PFSK-1 (cell line): ENCODE results near the gene WWC2.

Experiments used
- POLR2AphosphoS5 ChIP-seq: IDR thresholded peaks from 2 replicates; pipeline ENCODE4 v1.6.1; 2012; ENCODE audit warnings: low read depth, mild to moderate bottlenecking, control low read depth, low read length, moderate library complexity
- TAF1 ChIP-seq: IDR thresholded peaks from 2 replicates; pipeline ENCODE4 v1.6.1; 2012; ENCODE audit warnings: low read length, control low read depth, borderline replicate concordance; ENCODE audit not compliant: insufficient read depth
- TF ChIP-seq, protein P1 (sequence below), 2 experiments: IDR thresholded peaks; 2 replicates each; pipeline versions ENCODE4 v1.6.1 to v1.8.0; 2011 to 2012; ENCODE audit warnings: low read depth in 2 of 2, low read length in 2 of 2, control low read depth in 1 of 2, inconsistent platforms in 1 of 2, mild to moderate bottlenecking in 1 of 2, moderate library complexity in 1 of 2; ENCODE audit not compliant: insufficient read depth in 1 of 2

- no peak for TF ChIP-seq POLR2AphosphoS5
- no peak for TF ChIP-seq TAF1
- TF ChIP-seq, protein P1, sequence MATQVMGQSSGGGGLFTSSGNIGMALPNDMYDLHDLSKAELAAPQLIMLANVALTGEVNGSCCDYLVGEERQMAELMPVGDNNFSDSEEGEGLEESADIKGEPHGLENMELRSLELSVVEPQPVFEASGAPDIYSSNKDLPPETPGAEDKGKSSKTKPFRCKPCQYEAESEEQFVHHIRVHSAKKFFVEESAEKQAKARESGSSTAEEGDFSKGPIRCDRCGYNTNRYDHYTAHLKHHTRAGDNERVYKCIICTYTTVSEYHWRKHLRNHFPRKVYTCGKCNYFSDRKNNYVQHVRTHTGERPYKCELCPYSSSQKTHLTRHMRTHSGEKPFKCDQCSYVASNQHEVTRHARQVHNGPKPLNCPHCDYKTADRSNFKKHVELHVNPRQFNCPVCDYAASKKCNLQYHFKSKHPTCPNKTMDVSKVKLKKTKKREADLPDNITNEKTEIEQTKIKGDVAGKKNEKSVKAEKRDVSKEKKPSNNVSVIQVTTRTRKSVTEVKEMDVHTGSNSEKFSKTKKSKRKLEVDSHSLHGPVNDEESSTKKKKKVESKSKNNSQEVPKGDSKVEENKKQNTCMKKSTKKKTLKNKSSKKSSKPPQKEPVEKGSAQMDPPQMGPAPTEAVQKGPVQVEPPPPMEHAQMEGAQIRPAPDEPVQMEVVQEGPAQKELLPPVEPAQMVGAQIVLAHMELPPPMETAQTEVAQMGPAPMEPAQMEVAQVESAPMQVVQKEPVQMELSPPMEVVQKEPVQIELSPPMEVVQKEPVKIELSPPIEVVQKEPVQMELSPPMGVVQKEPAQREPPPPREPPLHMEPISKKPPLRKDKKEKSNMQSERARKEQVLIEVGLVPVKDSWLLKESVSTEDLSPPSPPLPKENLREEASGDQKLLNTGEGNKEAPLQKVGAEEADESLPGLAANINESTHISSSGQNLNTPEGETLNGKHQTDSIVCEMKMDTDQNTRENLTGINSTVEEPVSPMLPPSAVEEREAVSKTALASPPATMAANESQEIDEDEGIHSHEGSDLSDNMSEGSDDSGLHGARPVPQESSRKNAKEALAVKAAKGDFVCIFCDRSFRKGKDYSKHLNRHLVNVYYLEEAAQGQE (IDR thresholded peaks at IDR 0.05; ENCODE audit: insufficient read depth in 1 of 2, low read depth in 2 of 2, low read length in 2 of 2) = no peak
Measured at GRCh38 chr4:183107891-183108459, 8.9 kb downstream of the WWC2 start.
